H1 (cell line): ENCODE results near the gene CRYGB. TPM values are rescaled to one million over a fixed set of nuclear protein-coding genes. Genes with fewer than 3 reads are reported as not detected.

Source experiments
- CHD1 ChIP-seq: IDR thresholded peaks from 2 replicates; pipeline ENCODE4 v1.6.1; 2012; ENCODE audit warnings: low read depth, low read length, improper control_type of control experiment
- KDM1A ChIP-seq: fragments of 200-600, 300-600 bp; sonication (generic); IDR thresholded peaks from 2 replicates; pipeline ENCODE4 v1.7.1; 2016; ENCODE audit warnings: mild to moderate bottlenecking, low read length, borderline replicate concordance
- polyA plus RNA-seq, 7 experiments: library from polyadenylated mRNA; depleted of rRNA in 3 of 7; stranded (reverse) in 5 of 7; unstranded in 2 of 7; fragments of >200 nt in 5 of 7; fragments of 200-250 nt in 2 of 7; gene quantifications; 1 replicate in 5 of 7; 2 replicates in 1 of 7; 4 replicates in 1 of 7; pipeline versions ENCODE4 v1.2.1 to v1.2.3, GENCODE V29; 2011 to 2013; ENCODE audit warnings: missing spikeins in 2 of 7, mixed read lengths in 2 of 7
- total RNA-seq: library from RNA; stranded (reverse); fragmentation: NEBNext Ultra II Directional; extraction: Animal tissue kit (Norgen Biotek cat#: 25700); gene quantifications from 2 replicates; pipeline ENCODE4 v1.2.1, GENCODE V29; 2021

The CRYGB gene
- total and polyA plus RNA-seq, 2 of the 8 experiments (the other 6 are each of a cell fraction or from before 2014, with no cell fraction given): 0.38 TPM; not detected in 1

DNA sequence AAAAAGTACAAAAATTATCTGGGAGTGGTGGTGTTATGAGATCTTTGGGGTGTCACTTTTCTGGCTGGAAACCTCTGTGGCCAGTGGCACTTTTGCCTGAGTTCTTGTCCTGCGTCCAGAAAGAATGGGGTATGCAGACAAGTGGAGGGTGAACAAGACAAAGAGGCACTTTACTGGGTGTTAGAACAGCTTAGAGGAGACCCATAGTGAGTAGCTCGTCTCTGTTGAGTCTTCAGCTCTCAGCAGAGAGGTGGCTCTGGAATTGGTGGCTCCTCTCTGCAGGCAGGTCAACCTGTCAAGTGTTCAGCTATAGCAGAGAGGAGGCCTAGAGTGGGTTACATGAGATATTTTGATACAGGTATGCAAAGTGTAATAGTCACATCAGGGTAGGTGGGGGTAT lies 47.7 kb downstream of the CRYGB start (continued):
- TF ChIP-seq KDM1A (no peak), CHD1 (no peak)
- TF ChIP-seq, all 59 proteins: peak for 0
